Measurements from ENCODE around the gene FBXL13.
"Not testable (repeated sequence)": the region's sequence is repeated elsewhere in the genome, so short reads cannot be mapped to it uniquely, and the experiment has no call there.

FBXL13 gene

GRCh38 chr7:103117465-103117864 lies 42.9 kb upstream of the FBXL13 start:
- H3K9me3 ChIP-seq, result no peaks in the 10 kb centered on the region
- no peaks in the 10 kb centered on the region for H3K4me1 ChIP-seq (ENCODE audit: control insufficient read depth in 1 of 2, insufficient read depth in 1 of 2, low read depth in 1 of 2, low read length in 1 of 2)
- H3K27ac ChIP-seq, result no peak overlapping the region
- no peaks in the 10 kb centered on the region for H3K27me3 ChIP-seq
- no peak overlapping the region for H3K4me3 ChIP-seq (ENCODE audit: low read depth in 1 of 2, low read length in 1 of 2)
- no peak for TF ChIP-seq CTCF (IDR thresholded peaks at IDR 0.05)
- peaks cover 11% of the 10 kb centered on the region for H3K36me3 ChIP-seq

GRCh38 chr7:103116991-103117390 lies 42.4 kb upstream of the FBXL13 start:
- Histone ChIP-seq H3K9me3 (no peaks in the 10 kb centered on the region), H3K27ac (no peak overlapping the region), H3K27me3 (no peaks in the 10 kb centered on the region), H3K4me1 (ENCODE audit: control insufficient read depth in 1 of 2, insufficient read depth in 1 of 2, low read depth in 1 of 2, low read length in 1 of 2) (no peaks in the 10 kb centered on the region), H3K36me3 (peaks cover 11% of the 10 kb centered on the region), H3K4me3 (ENCODE audit: low read depth in 1 of 2, low read length in 1 of 2) (no peak overlapping the region)
- TF ChIP-seq CTCF (IDR thresholded peaks at IDR 0.05), result no peak

GRCh38 chr7:103116511-103116910 lies 41.9 kb upstream of the FBXL13 start:
- no peaks in the 10 kb centered on the region for H3K27me3 ChIP-seq
- peaks cover 11% of the 10 kb centered on the region for H3K36me3 ChIP-seq
- H3K27ac ChIP-seq, result no peak overlapping the region
- no peaks in the 10 kb centered on the region for H3K4me1 ChIP-seq (ENCODE audit: control insufficient read depth in 1 of 2, insufficient read depth in 1 of 2, low read depth in 1 of 2, low read length in 1 of 2)
- no peak overlapping the region for H3K4me3 ChIP-seq (ENCODE audit: low read depth in 1 of 2, low read length in 1 of 2)
- no peak for TF ChIP-seq CTCF (IDR thresholded peaks at IDR 0.05)
- no peaks in the 10 kb centered on the region for H3K9me3 ChIP-seq

GRCh38 chr7:103115771-103116170 lies 41.2 kb upstream of the FBXL13 start:
- no peaks in the 10 kb centered on the region for H3K27me3 ChIP-seq
- H3K9me3 ChIP-seq, result no peaks in the 10 kb centered on the region
- H3K27ac ChIP-seq, result no peak overlapping the region
- peaks cover 5% of the 10 kb centered on the region for H3K36me3 ChIP-seq
- no peak for TF ChIP-seq CTCF (IDR thresholded peaks at IDR 0.05)
- no peak overlapping the region for H3K4me3 ChIP-seq (ENCODE audit: low read depth in 1 of 2, low read length in 1 of 2)
- no peaks in the 10 kb centered on the region for H3K4me1 ChIP-seq (ENCODE audit: control insufficient read depth in 1 of 2, insufficient read depth in 1 of 2, low read depth in 1 of 2, low read length in 1 of 2)

- Histone ChIP-seq H3K27ac (no peak overlapping the region), H3K4me1 (ENCODE audit: control insufficient read depth in 1 of 2, insufficient read depth in 1 of 2, low read depth in 1 of 2, low read length in 1 of 2) (no peaks in the 10 kb centered on the region), H3K36me3 (peaks cover 2% of the 10 kb centered on the region), H3K27me3 (no peaks in the 10 kb centered on the region), H3K4me3 (ENCODE audit: low read depth in 1 of 2, low read length in 1 of 2) (no peak overlapping the region), H3K9me3 (no peaks in the 10 kb centered on the region)
- no peak for TF ChIP-seq CTCF (IDR thresholded peaks at IDR 0.05)
Measured at GRCh38 chr7:103114576-103115008, 40.0 kb upstream of the FBXL13 start.

- H3K27ac ChIP-seq, result no peak overlapping the region
- H3K4me3 ChIP-seq (ENCODE audit: low read depth in 1 of 2, low read length in 1 of 2), result no peak overlapping the region
Measured at GRCh38 chr7:103113164-103113563, 38.6 kb upstream of the FBXL13 start.

GRCh38 chr7:103106703-103107070 lies 32.1 kb upstream of the FBXL13 start:
- not testable (repeated sequence) for H3K27me3 ChIP-seq; H3K36me3 ChIP-seq; H3K4me1 ChIP-seq (ENCODE audit: control insufficient read depth in 1 of 2, insufficient read depth in 1 of 2, low read depth in 1 of 2, low read length in 1 of 2); H3K27ac ChIP-seq; H3K9me3 ChIP-seq; H3K4me3 ChIP-seq (ENCODE audit: low read depth in 1 of 2, low read length in 1 of 2)

More at GRCh38 chr7:103113164-103113563, 38.6 kb upstream of the FBXL13 start:
- no peaks in the 10 kb centered on the region for H3K4me1 ChIP-seq (ENCODE audit: control insufficient read depth in 1 of 2, insufficient read depth in 1 of 2, low read depth in 1 of 2, low read length in 1 of 2)
- no peaks in the 10 kb centered on the region for H3K9me3 ChIP-seq
- H3K27me3 ChIP-seq, result no peaks in the 10 kb centered on the region
- H3K36me3 ChIP-seq, result no peaks in the 10 kb centered on the region
- no peak for TF ChIP-seq CTCF (IDR thresholded peaks at IDR 0.05)
